Measurements from ENCODE around the gene ANO10.
"Not testable (repeated sequence)": the region's sequence is repeated elsewhere in the genome, so short reads cannot be mapped to it uniquely, and the experiment has no call there.

Gene ANO10

GRCh38 chr3:43621656-43622432 lies at the start of gene ANO10:
Gene ANO10 (minus strand): TSS chr3:43622011. CDS start chr3:43605852, 16,159 bp downstream.
- Histone ChIP-seq H3K4me3 (peak within 1 kb of the TSS; percentile 78), H3K36me3 (replicated peaks) (no peaks in the 10 kb centered on the region), H3K4me1 (peaks cover 18% of the 10 kb centered on the region), H3K9me3 (no peaks in the 10 kb centered on the region), H3K27me3 (ENCODE audit: low read depth) (no peaks in the 10 kb centered on the region)
- DNase-seq (ENCODE audit: low spot score in 2 of 2) = peak; percentile 97 to 99
- in situ Hi-C loops (cut with MboI; ENCODE audit: low sequenced_read_pairs) = no loop called here

GRCh38 chr3:43670635-43671522 lies 49.1 kb upstream of the ANO10 start:
- Histone ChIP-seq H3K9me3 (no peaks in the 10 kb centered on the region), H3K4me1 (no peaks in the 10 kb centered on the region), H3K4me3 (no peak overlapping the region), H3K27me3 (ENCODE audit: low read depth) (no peaks in the 10 kb centered on the region), H3K36me3 (replicated peaks) (no peaks in the 10 kb centered on the region)
- in situ Hi-C loops (cut with MboI; ENCODE audit: low sequenced_read_pairs) = no loop called here
- DNase-seq (ENCODE audit: low spot score in 2 of 2) = no peak

GRCh38 chr3:43665011-43665410 lies 43.2 kb upstream of the ANO10 start:
- H3K4me3 ChIP-seq; H3K36me3 ChIP-seq (replicated peaks); DNase-seq (ENCODE audit: low spot score in 2 of 2); in situ Hi-C loops (cut with MboI; ENCODE audit: low sequenced_read_pairs); H3K4me1 ChIP-seq; H3K27me3 ChIP-seq (ENCODE audit: low read depth); H3K9me3 ChIP-seq: not testable (repeated sequence)

- H3K36me3 ChIP-seq (replicated peaks); in situ Hi-C loops (cut with MboI; ENCODE audit: low sequenced_read_pairs); H3K4me3 ChIP-seq; H3K27me3 ChIP-seq (ENCODE audit: low read depth); H3K4me1 ChIP-seq; H3K9me3 ChIP-seq; DNase-seq (ENCODE audit: low spot score in 2 of 2): not testable (repeated sequence)
Observed at GRCh38 chr3:43661376-43661775, 39.6 kb upstream of the ANO10 start.

GRCh38 chr3:43659250-43659880 lies 37.6 kb upstream of the ANO10 start:
- in situ Hi-C loops (cut with MboI; ENCODE audit: low sequenced_read_pairs) = no loop called here
- Histone ChIP-seq H3K27me3 (ENCODE audit: low read depth) (no peaks in the 10 kb centered on the region), H3K4me3 (no peak overlapping the region), H3K36me3 (replicated peaks) (no peaks in the 10 kb centered on the region), H3K4me1 (peaks cover 8% of the 10 kb centered on the region), H3K9me3 (no peaks in the 10 kb centered on the region; the same call in 1 of the 2 replicates)
- DNase-seq (ENCODE audit: low spot score in 2 of 2) = peak in 1 of 2 experiments; percentile 76

- H3K36me3 ChIP-seq (replicated peaks); H3K27me3 ChIP-seq (ENCODE audit: low read depth); H3K4me1 ChIP-seq; H3K9me3 ChIP-seq; H3K4me3 ChIP-seq; in situ Hi-C loops (cut with MboI; ENCODE audit: low sequenced_read_pairs); DNase-seq (ENCODE audit: low spot score in 2 of 2): not testable (repeated sequence)
Observed at GRCh38 chr3:43656390-43656789, 34.6 kb upstream of the ANO10 start.

- no peak overlapping the region for H3K4me3 ChIP-seq
Observed at GRCh38 chr3:43650345-43650744, 28.5 kb upstream of the ANO10 start.

GRCh38 chr3:43649365-43649968 lies 27.7 kb upstream of the ANO10 start:
- no peak overlapping the region for H3K4me3 ChIP-seq
- DNase-seq (ENCODE audit: low spot score in 2 of 2) = no peak
- no peaks in the 10 kb centered on the region for H3K36me3 ChIP-seq (replicated peaks)
- no peaks in the 10 kb centered on the region for H3K27me3 ChIP-seq (ENCODE audit: low read depth)
- in situ Hi-C loops (cut with MboI; ENCODE audit: low sequenced_read_pairs) = no loop called here
- no peaks in the 10 kb centered on the region for H3K9me3 ChIP-seq
- peaks cover 38% of the 10 kb centered on the region for H3K4me1 ChIP-seq

More at GRCh38 chr3:43650345-43650744, 28.5 kb upstream of the ANO10 start:
- no peak for DNase-seq (ENCODE audit: low spot score in 2 of 2)
- H3K4me1 ChIP-seq = peaks cover 38% of the 10 kb centered on the region
- no peaks in the 10 kb centered on the region for H3K9me3 ChIP-seq
- H3K36me3 ChIP-seq (replicated peaks) = no peaks in the 10 kb centered on the region
- no peaks in the 10 kb centered on the region for H3K27me3 ChIP-seq (ENCODE audit: low read depth)
- in situ Hi-C loops (cut with MboI; ENCODE audit: low sequenced_read_pairs) = no loop called here

- no peak for DNase-seq (ENCODE audit: low spot score in 2 of 2)
- in situ Hi-C loops (cut with MboI; ENCODE audit: low sequenced_read_pairs) = no loop called here
- no peaks in the 10 kb centered on the region for H3K27me3 ChIP-seq (ENCODE audit: low read depth)
- H3K4me3 ChIP-seq = no peak overlapping the region
- peaks cover 2% of the 10 kb centered on the region for H3K9me3 ChIP-seq
- H3K36me3 ChIP-seq (replicated peaks) = no peaks in the 10 kb centered on the region
- H3K4me1 ChIP-seq = peaks cover 39% of the 10 kb centered on the region
Observed at GRCh38 chr3:43648957-43649356, 27.1 kb upstream of the ANO10 start.

- H3K4me1 ChIP-seq = peaks cover 45% of the 10 kb centered on the region
- in situ Hi-C loops (cut with MboI; ENCODE audit: low sequenced_read_pairs) = no loop called here
- no peak overlapping the region for H3K4me3 ChIP-seq
- peak; percentile 56 to 88 for DNase-seq (ENCODE audit: low spot score in 2 of 2)
- no peaks in the 10 kb centered on the region for H3K36me3 ChIP-seq (replicated peaks)
- peaks cover 5% of the 10 kb centered on the region for H3K9me3 ChIP-seq
- no peaks in the 10 kb centered on the region for H3K27me3 ChIP-seq (ENCODE audit: low read depth)
Observed at GRCh38 chr3:43647331-43648166, 25.7 kb upstream of the ANO10 start.

GRCh38 chr3:43644443-43644842 lies 22.6 kb upstream of the ANO10 start:
- no peak for DNase-seq (ENCODE audit: low spot score in 2 of 2)
- H3K36me3 ChIP-seq (replicated peaks) = no peaks in the 10 kb centered on the region
- H3K4me3 ChIP-seq = no peak overlapping the region
- peaks cover 36% of the 10 kb centered on the region for H3K4me1 ChIP-seq
- H3K9me3 ChIP-seq = peaks cover 5% of the 10 kb centered on the region
- no peaks in the 10 kb centered on the region for H3K27me3 ChIP-seq (ENCODE audit: low read depth)
- in situ Hi-C loops (cut with MboI; ENCODE audit: low sequenced_read_pairs) = no loop called here

- no peaks in the 10 kb centered on the region for H3K36me3 ChIP-seq (replicated peaks)
- no peak for DNase-seq (ENCODE audit: low spot score in 2 of 2)
- no peak overlapping the region for H3K4me3 ChIP-seq
- peaks cover 28% of the 10 kb centered on the region for H3K4me1 ChIP-seq
- in situ Hi-C loops (cut with MboI; ENCODE audit: low sequenced_read_pairs) = no loop called here
- no peaks in the 10 kb centered on the region for H3K27me3 ChIP-seq (ENCODE audit: low read depth)
- H3K9me3 ChIP-seq = peaks cover 5% of the 10 kb centered on the region
Observed at GRCh38 chr3:43641306-43642114, 19.7 kb upstream of the ANO10 start.

Measured in HAP-1 (cell line).